Upper lobe of right lung (tissue), 1 donor: ENCODE data around the gene E4F1. TPM values are rescaled to one million over a fixed set of nuclear protein-coding genes. Genes with fewer than 3 reads are reported as not detected.

Experiments used
- ATAC-seq: fragments of 200-7000 bp; cut with Tn5 transposase; one replicate; pipeline ENCODE4 v1.9.1; 2020; ENCODE audit warnings: mild to moderate bottlenecking, moderate library complexity
- DNase-seq: peaks from one replicate; pipeline ENCODE4 v3.0.0-alpha.2; 2020
- H3K27ac ChIP-seq: fragments of 200-600 bp; one replicate; pipeline ENCODE4 v1.8.0; 2022
- H3K27me3 ChIP-seq: fragments of 200-600 bp; one replicate; pipeline ENCODE4 v1.8.0; 2022; ENCODE audit warnings: mild to moderate bottlenecking
- H3K36me3 ChIP-seq: fragments of 200-600 bp; one replicate; pipeline ENCODE4 v1.8.0; 2022
- H3K4me1 ChIP-seq: fragments of 200-600 bp; one replicate; pipeline ENCODE4 v1.8.0; 2022
- H3K4me3 ChIP-seq: fragments of 200-600 bp; one replicate; pipeline ENCODE4 v1.8.0; 2022; ENCODE audit warnings: mild to moderate bottlenecking
- H3K9me3 ChIP-seq: fragments of 200-600 bp; one replicate; pipeline ENCODE4 v1.8.0; 2022
- intact Hi-C: fragments of 100-400 bp; cut with DNase I; formaldehyde crosslinking; loops from one replicate; pipeline ENCODE4 v1.11.0; 2022
- total RNA-seq: library from RNA; stranded (reverse); fragmentation: NEBNext Ultra II Directional; extraction: Animal tissue kit (Norgen Biotek cat#: 25700); gene quantifications from one replicate; pipeline ENCODE4 v1.2.1, GENCODE V29; 2021
- TF ChIP-seq, protein P1 (sequence below): fragments of 200-600 bp; IDR thresholded peaks from one replicate; pipeline ENCODE4 v1.8.0; 2022; ENCODE audit warnings: antibody characterized with exemption
- donor health status: DM: no; HTN: yes; CAD: no; lungs with severe emphysema.

The E4F1 gene
- total RNA-seq, 1 donor from 2014 or later: 22.6 TPM

GRCh38 chr16:2180962-2181923, 42.1 kb upstream of the E4F1 start:
- ATAC-seq: no peak
- DNase-seq: no peak
- intact Hi-C loops: no loop called here
- H3K4me3 ChIP-seq: no peak overlapping the region
- peaks cover 4% of the 10 kb centered on the region for H3K36me3 ChIP-seq
- H3K27me3 ChIP-seq: no peaks in the 10 kb centered on the region
- H3K9me3 ChIP-seq: no peaks in the 10 kb centered on the region
- TF ChIP-seq, protein P1, sequence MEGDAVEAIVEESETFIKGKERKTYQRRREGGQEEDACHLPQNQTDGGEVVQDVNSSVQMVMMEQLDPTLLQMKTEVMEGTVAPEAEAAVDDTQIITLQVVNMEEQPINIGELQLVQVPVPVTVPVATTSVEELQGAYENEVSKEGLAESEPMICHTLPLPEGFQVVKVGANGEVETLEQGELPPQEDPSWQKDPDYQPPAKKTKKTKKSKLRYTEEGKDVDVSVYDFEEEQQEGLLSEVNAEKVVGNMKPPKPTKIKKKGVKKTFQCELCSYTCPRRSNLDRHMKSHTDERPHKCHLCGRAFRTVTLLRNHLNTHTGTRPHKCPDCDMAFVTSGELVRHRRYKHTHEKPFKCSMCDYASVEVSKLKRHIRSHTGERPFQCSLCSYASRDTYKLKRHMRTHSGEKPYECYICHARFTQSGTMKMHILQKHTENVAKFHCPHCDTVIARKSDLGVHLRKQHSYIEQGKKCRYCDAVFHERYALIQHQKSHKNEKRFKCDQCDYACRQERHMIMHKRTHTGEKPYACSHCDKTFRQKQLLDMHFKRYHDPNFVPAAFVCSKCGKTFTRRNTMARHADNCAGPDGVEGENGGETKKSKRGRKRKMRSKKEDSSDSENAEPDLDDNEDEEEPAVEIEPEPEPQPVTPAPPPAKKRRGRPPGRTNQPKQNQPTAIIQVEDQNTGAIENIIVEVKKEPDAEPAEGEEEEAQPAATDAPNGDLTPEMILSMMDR: no peak
- no peaks in the 10 kb centered on the region for H3K4me1 ChIP-seq
- H3K27ac ChIP-seq: no peak overlapping the region

DNA sequence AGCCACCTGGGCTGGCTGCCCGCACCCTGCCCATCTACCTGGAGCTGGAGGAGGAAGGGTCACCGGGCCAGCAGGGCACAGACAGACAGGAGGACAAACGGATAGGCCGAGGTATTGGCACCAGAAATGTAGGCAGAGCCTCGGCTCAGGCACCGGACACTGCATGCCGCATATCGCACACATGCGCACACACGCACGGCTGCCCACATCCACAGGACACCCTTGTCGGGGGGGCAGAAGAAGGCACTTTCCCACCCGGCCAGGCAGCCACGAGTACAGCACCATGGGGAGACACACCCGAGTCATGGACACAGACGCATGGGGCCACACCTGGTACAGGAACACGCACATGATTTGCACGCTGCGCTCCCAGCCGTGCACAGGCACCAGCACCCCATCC, 41.4 kb upstream of the E4F1 start:
- TF ChIP-seq, protein P1: no peak
- H3K4me1 ChIP-seq: no peaks in the 10 kb centered on the region
- no peaks in the 10 kb centered on the region for H3K27me3 ChIP-seq
- no peaks in the 10 kb centered on the region for H3K36me3 ChIP-seq
- H3K27ac ChIP-seq: no peak overlapping the region
- no peaks in the 10 kb centered on the region for H3K9me3 ChIP-seq
- intact Hi-C loops: no loop called here
- no peak overlapping the region for H3K4me3 ChIP-seq
- DNase-seq (no peak), ATAC-seq (no peak)

GRCh38 chr16:2183671-2184070, 39.7 kb upstream of the E4F1 start:
- Histone ChIP-seq H3K9me3 (no peaks in the 10 kb centered on the region), H3K27ac (no peak overlapping the region), H3K4me3 (no peak overlapping the region), H3K4me1 (no peaks in the 10 kb centered on the region), H3K36me3 (no peaks in the 10 kb centered on the region), H3K27me3 (no peaks in the 10 kb centered on the region)
- TF ChIP-seq, protein P1: no peak
- intact Hi-C loops: no loop called here
- DNase-seq: no peak
- no peak for ATAC-seq

GRCh38 chr16:2184346-2184745, 39.0 kb upstream of the E4F1 start:
- ATAC-seq (no peak), DNase-seq (no peak)
- TF ChIP-seq, protein P1: no peak
- Histone ChIP-seq H3K4me3 (no peak overlapping the region), H3K27me3 (no peaks in the 10 kb centered on the region), H3K27ac (no peak overlapping the region), H3K36me3 (no peaks in the 10 kb centered on the region), H3K9me3 (no peaks in the 10 kb centered on the region), H3K4me1 (no peaks in the 10 kb centered on the region)
- intact Hi-C loops: no loop called here

DNA sequence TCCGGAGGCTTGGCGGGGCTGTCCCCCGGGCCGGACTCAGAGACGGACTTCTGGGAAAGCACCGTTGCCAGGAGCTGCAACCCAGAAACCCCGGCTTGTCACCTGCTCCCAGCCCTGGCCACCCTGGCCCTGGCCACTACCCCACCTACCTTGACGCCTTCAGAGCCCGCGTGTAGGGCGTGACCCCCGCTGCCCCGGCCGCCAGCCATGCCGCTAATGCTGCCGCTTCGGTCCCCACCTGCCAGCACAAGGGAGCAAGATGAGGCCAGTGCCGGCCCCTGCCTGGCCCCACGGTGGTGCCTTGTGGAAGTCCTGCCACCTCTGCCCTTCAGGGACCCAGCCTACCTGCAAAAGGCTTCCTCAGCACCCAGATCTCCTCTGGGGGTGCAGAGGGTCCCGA, 38.4 kb upstream of the E4F1 start:
- Histone ChIP-seq H3K4me3 (no peak overlapping the region), H3K36me3 (no peaks in the 10 kb centered on the region), H3K27me3 (no peaks in the 10 kb centered on the region), H3K27ac (no peak overlapping the region), H3K9me3 (no peaks in the 10 kb centered on the region), H3K4me1 (no peaks in the 10 kb centered on the region)
- intact Hi-C loops: no loop called here
- no peak for DNase-seq
- no peak for ATAC-seq
- TF ChIP-seq, protein P1: no peak
